HUES48 (cell line): Measurements from ENCODE around the gene BRD3OS.

ENCODE experiments used
- H3K27ac ChIP-seq: one replicate; pipeline ENCODE4 v1.7.0; 2013; ENCODE audit warnings: low read depth, low read length, inconsistent platforms
- H3K27me3 ChIP-seq: 2 replicates; pipeline ENCODE4 v1.6.1; 2013; ENCODE audit warnings: mild to moderate bottlenecking, low read length; ENCODE audit not compliant: control insufficient read depth, insufficient read depth
- H3K36me3 ChIP-seq: 2 replicates; pipeline ENCODE4 v1.6.1; 2013; ENCODE audit warnings: low read length; ENCODE audit not compliant: control insufficient read depth, insufficient read depth
- H3K4me1 ChIP-seq: 2 replicates; pipeline ENCODE4 v1.6.1; 2013; ENCODE audit warnings: mild to moderate bottlenecking, low read length; ENCODE audit not compliant: control insufficient read depth, insufficient read depth
- H3K4me3 ChIP-seq: 2 replicates; pipeline ENCODE4 v1.5.1; 2013; ENCODE audit warnings: mild to moderate bottlenecking, low read depth, low read length
- H3K9ac ChIP-seq: 2 replicates; pipeline ENCODE4 v1.6.1; 2013; ENCODE audit warnings: mild to moderate bottlenecking, low read depth, low read length, moderate library complexity
- H3K9me3 ChIP-seq: 2 replicates; pipeline ENCODE4 v1.6.1; 2013; ENCODE audit warnings: low read length; ENCODE audit not compliant: control insufficient read depth, insufficient read depth

BRD3OS gene

GRCh38 chr9:134062461-134063087 is 37.3 kb downstream of the BRD3OS start:
- no peaks in the 10 kb centered on the region for H3K9me3 ChIP-seq
- no peak overlapping the region for H3K9ac ChIP-seq
- H3K4me3 ChIP-seq: no peak overlapping the region
- H3K27ac ChIP-seq: no peak overlapping the region
- peaks cover under 1% of the 10 kb centered on the region; the same call in 1 of the 2 replicates for H3K36me3 ChIP-seq
- no peaks in the 10 kb centered on the region for H3K27me3 ChIP-seq
- H3K4me1 ChIP-seq: peaks cover 9% of the 10 kb centered on the region

- Histone ChIP-seq H3K36me3 (no peaks in the 10 kb centered on the region), H3K27ac (no peak overlapping the region), H3K9me3 (no peaks in the 10 kb centered on the region), H3K4me1 (peaks cover 9% of the 10 kb centered on the region), H3K27me3 (no peaks in the 10 kb centered on the region), H3K4me3 (no peak overlapping the region), H3K9ac (no peak overlapping the region)
Observed at GRCh38 chr9:134063088-134063570, 37.8 kb downstream of the BRD3OS start.

GRCh38 chr9:134063571-134064450 is 38.5 kb downstream of the BRD3OS start:
- H3K27me3 ChIP-seq: no peaks in the 10 kb centered on the region
- H3K4me1 ChIP-seq: peaks cover 9% of the 10 kb centered on the region
- H3K36me3 ChIP-seq: no peaks in the 10 kb centered on the region
- no peaks in the 10 kb centered on the region for H3K9me3 ChIP-seq
- no peak overlapping the region for H3K4me3 ChIP-seq
- no peak overlapping the region for H3K27ac ChIP-seq
- no peak overlapping the region for H3K9ac ChIP-seq

- Histone ChIP-seq H3K27me3 (peaks cover 6% of the 10 kb centered on the region), H3K27ac (no peak overlapping the region), H3K36me3 (no peaks in the 10 kb centered on the region), H3K4me3 (no peak overlapping the region), H3K9ac (no peak overlapping the region), H3K9me3 (no peaks in the 10 kb centered on the region), H3K4me1 (peaks cover 9% of the 10 kb centered on the region)
Observed at GRCh38 chr9:134064711-134065110, 39.4 kb downstream of the BRD3OS start.

- Histone ChIP-seq H3K4me3 (peak overlapping the region; percentile 82), H3K4me1 (peaks cover 9% of the 10 kb centered on the region), H3K27ac (peak overlapping the region; percentile 21), H3K27me3 (peaks cover 15% of the 10 kb centered on the region), H3K9ac (peak overlapping the region; percentile 75), H3K9me3 (no peaks in the 10 kb centered on the region), H3K36me3 (no peaks in the 10 kb centered on the region)
Observed at GRCh38 chr9:134065612-134066419, 40.5 kb downstream of the BRD3OS start.

GRCh38 chr9:134066526-134066912 is 41.2 kb downstream of the BRD3OS start:
- H3K4me3 ChIP-seq: peak overlapping the region; percentile 82
- H3K9ac ChIP-seq: peak overlapping the region; percentile 75
- no peaks in the 10 kb centered on the region for H3K36me3 ChIP-seq
- peaks cover 9% of the 10 kb centered on the region for H3K4me1 ChIP-seq
- H3K9me3 ChIP-seq: no peaks in the 10 kb centered on the region; the same call in 1 of the 2 replicates
- peak overlapping the region; percentile 71 for H3K27ac ChIP-seq
- peaks cover 15% of the 10 kb centered on the region for H3K27me3 ChIP-seq

GRCh38 chr9:134066913-134067851 is 41.9 kb downstream of the BRD3OS start:
- no peaks in the 10 kb centered on the region for H3K36me3 ChIP-seq
- peaks cover 15% of the 10 kb centered on the region for H3K27me3 ChIP-seq
- H3K4me1 ChIP-seq: peaks cover 9% of the 10 kb centered on the region
- H3K9ac ChIP-seq: peak overlapping the region; percentile 75
- peak overlapping the region; percentile 71 for H3K27ac ChIP-seq
- H3K4me3 ChIP-seq: peak overlapping the region; percentile 82
- H3K9me3 ChIP-seq: no peaks in the 10 kb centered on the region; the same call in 1 of the 2 replicates

- peaks cover 9% of the 10 kb centered on the region for H3K4me1 ChIP-seq
- peak within 1 kb of the TSS; percentile 75 for H3K9ac ChIP-seq
- peak within 1 kb of the TSS; percentile 82 for H3K4me3 ChIP-seq
- no peaks in the 10 kb centered on the region for H3K36me3 ChIP-seq
- H3K27me3 ChIP-seq: peaks cover 15% of the 10 kb centered on the region
- peak within 1 kb of the TSS; percentile 93 for H3K27ac ChIP-seq
- no peaks in the 10 kb centered on the region; the same call in 1 of the 2 replicates for H3K9me3 ChIP-seq
Observed at GRCh38 chr9:134067904-134068743, 42.8 kb downstream of the BRD3OS start, which contains the start of gene BRD3. Gene BRD3, minus strand, starts transcription at chr9:134068026. Its CDS starts 14,549 bp downstream, at chr9:134053477.

- Histone ChIP-seq H3K36me3 (no peaks in the 10 kb centered on the region), H3K4me3 (peak overlapping the region; percentile 67), H3K9me3 (no peaks in the 10 kb centered on the region; the same call in 1 of the 2 replicates), H3K27ac (peak overlapping the region; percentile 39), H3K4me1 (peaks cover 9% of the 10 kb centered on the region), H3K27me3 (peaks cover 15% of the 10 kb centered on the region), H3K9ac (peak overlapping the region; percentile 39)
Observed at GRCh38 chr9:134068744-134069479, 43.6 kb downstream of the BRD3OS start.
